HCT116 (cell line): Measurements from ENCODE around the gene SNAPC4.

Source experiments
- CBX3 ChIP-seq: IDR thresholded peaks from 2 replicates; pipeline ENCODE4 v1.6.1; 2012; ENCODE audit warnings: low read depth
- CTCF ChIP-seq, 3 experiments: fragments of 200-600 bp in 1 of 3; sonication (generic) in 1 of 3; IDR thresholded peaks in 2 of 3; conservative IDR thresholded peaks in 1 of 3; 2 replicates each; pipeline ENCODE4 v1.5.1; 2012 to 2017; ENCODE audit warnings: low read depth in 2 of 3, low read length in 2 of 3, antibody characterized with exemption in 1 of 3, borderline replicate concordance in 1 of 3, control low read depth in 1 of 3, mild to moderate bottlenecking in 1 of 3, mixed read lengths in 1 of 3, mixed run types in 1 of 3, moderate library complexity in 1 of 3; ENCODE audit not compliant: insufficient read depth in 1 of 3
- EZH2 ChIP-seq: fragments of 200-600 bp; sonication (generic); IDR thresholded peaks from 2 replicates; pipeline ENCODE4 v1.6.1; 2017; ENCODE audit warnings: antibody characterized with exemption, mixed run types
- POLR2A ChIP-seq: IDR thresholded peaks from 2 replicates; pipeline ENCODE4 v1.7.0; 2011; ENCODE audit warnings: borderline replicate concordance; ENCODE audit not compliant: insufficient read depth, insufficient read length; ENCODE audit errors: extremely low read depth
- SRF ChIP-seq: IDR thresholded peaks from 2 replicates; pipeline ENCODE4 v1.6.1; 2012; ENCODE audit warnings: low read depth
- ZNF274 ChIP-seq: fragments of 200-500 bp; sonication (Bioruptor generic); IDR thresholded peaks from 2 replicates; pipeline ENCODE4 v1.6.1; 2014; ENCODE audit warnings: mild to moderate bottlenecking, low read depth, low read length, inconsistent platforms

GRCh38 chr9:136370687-136371532 is 29.1 kb downstream of the SNAPC4 start:
- TF ChIP-seq CTCF (IDR thresholded peaks at IDR 0.05 in 2 of 3, conservative IDR thresholded peaks at IDR 0.05 in 1 of 3; ENCODE audit: borderline replicate concordance in 1 of 3, insufficient read depth in 1 of 3, low read depth in 2 of 3, low read length in 2 of 3) (no peak), ZNF274 (no peak), POLR2A (no peak), EZH2 (no peak), CBX3 (no peak), SRF (no peak)
